HG03469 (cell line): Measurements from ENCODE around the gene AURKAIP1.

Source experiments
- ATAC-seq: cut with Tn5 transposase; IDR thresholded peaks from one replicate; pipeline ENCODE4 v1.9.1; 2021; ENCODE audit warnings: mild to moderate bottlenecking, moderate library complexity, moderate number of reproducible peaks; ENCODE audit not compliant: unreplicated experiment

AURKAIP1 gene

GRCh38 chr1:1335283-1335682, 39.7 kb downstream of the AURKAIP1 start:
- no peak for ATAC-seq

- no peak for ATAC-seq
Measured at GRCh38 chr1:1334835-1335234, 40.2 kb downstream of the AURKAIP1 start.

GRCh38 chr1:1333551-1334241, 41.3 kb downstream of the AURKAIP1 start:
- no peak for ATAC-seq

- no peak for ATAC-seq
Measured at GRCh38 chr1:1332774-1333480, 42.1 kb downstream of the AURKAIP1 start.

GRCh38 chr1:1332031-1332755, 42.8 kb downstream of the AURKAIP1 start:
- no peak for ATAC-seq

- no peak for ATAC-seq
Measured at GRCh38 chr1:1331068-1331965, 43.7 kb downstream of the AURKAIP1 start, which contains the start of gene TAS1R3. Gene TAS1R3, plus strand, starts transcription at chr1:1331280. Its CDS starts 66 bp downstream, at chr1:1331346.

GRCh38 chr1:1330366-1331067, 44.5 kb downstream of the AURKAIP1 start:
- no peak for ATAC-seq

- ATAC-seq: no peak
Measured at GRCh38 chr1:1329304-1330210, 45.5 kb downstream of the AURKAIP1 start.

- no peak for ATAC-seq
Measured at GRCh38 chr1:1328254-1328653, 46.8 kb downstream of the AURKAIP1 start.

- no peak for ATAC-seq
Measured at GRCh38 chr1:1327291-1327690, 47.7 kb downstream of the AURKAIP1 start.

GRCh38 chr1:1326075-1326605, 48.9 kb downstream of the AURKAIP1 start:
- ATAC-seq: no peak

GRCh38 chr1:1325288-1326074, 49.5 kb downstream of the AURKAIP1 start:
- no peak for ATAC-seq

- ATAC-seq: peak; percentile 46
Measured at GRCh38 chr1:1324524-1325287, 50.3 kb downstream of the AURKAIP1 start, which contains the start of the genes CPTP and INTS11. Gene CPTP, plus strand, starts transcription at chr1:1324802. Its CDS starts 2,109 bp downstream, at chr1:1326911. Gene INTS11, minus strand, starts transcription at chr1:1324660. Its CDS starts 52 bp downstream, at chr1:1324608.

GRCh38 chr1:1324084-1324523, 50.9 kb downstream of the AURKAIP1 start:
- peak; percentile 10 for ATAC-seq
